GM19035 (cell line): ENCODE measurements around the gene PGC.
A peak's percentile ranks its signal among the peaks of the same experiment; 100 is the strongest.

ENCODE experiments used
- ATAC-seq: cut with Tn5 transposase; IDR thresholded peaks from one replicate; pipeline ENCODE4 v1.9.1; 2021; ENCODE audit not compliant: unreplicated experiment

Gene PGC

DNA sequence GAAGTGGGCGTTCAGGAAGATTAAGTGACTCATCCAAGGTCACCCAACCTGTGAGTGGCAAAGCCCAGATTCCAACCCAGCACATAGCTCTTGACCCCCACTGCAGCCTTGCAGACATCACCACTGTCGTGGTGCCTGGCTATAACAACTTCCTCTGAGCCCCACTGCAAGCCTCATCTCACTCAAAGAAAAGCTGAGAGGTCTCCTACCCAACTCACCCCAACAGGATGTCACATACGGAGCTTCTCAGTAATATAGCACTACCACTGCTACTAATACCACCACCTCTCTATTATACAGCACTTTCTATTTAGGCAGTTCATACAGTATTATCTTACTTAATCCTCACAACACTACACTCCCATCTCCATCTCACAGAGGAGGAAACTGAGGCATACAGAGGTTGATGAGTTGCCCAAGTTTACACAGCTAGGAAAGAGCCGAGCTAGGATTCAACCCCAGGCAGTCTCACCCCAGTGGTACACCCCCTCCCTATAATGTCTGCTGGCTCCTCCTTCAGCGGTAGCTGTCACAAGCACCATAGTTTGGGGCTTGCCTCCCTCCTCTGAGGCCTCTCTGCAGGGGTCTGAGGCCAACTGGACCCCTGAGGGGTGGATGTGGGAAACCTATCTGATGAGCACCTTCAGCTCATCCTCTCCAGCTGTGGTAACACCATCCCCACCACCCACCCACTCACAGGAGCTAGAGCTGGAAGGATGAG lies 31.2 kb downstream of the PGC start:
- no peak for ATAC-seq

DNA sequence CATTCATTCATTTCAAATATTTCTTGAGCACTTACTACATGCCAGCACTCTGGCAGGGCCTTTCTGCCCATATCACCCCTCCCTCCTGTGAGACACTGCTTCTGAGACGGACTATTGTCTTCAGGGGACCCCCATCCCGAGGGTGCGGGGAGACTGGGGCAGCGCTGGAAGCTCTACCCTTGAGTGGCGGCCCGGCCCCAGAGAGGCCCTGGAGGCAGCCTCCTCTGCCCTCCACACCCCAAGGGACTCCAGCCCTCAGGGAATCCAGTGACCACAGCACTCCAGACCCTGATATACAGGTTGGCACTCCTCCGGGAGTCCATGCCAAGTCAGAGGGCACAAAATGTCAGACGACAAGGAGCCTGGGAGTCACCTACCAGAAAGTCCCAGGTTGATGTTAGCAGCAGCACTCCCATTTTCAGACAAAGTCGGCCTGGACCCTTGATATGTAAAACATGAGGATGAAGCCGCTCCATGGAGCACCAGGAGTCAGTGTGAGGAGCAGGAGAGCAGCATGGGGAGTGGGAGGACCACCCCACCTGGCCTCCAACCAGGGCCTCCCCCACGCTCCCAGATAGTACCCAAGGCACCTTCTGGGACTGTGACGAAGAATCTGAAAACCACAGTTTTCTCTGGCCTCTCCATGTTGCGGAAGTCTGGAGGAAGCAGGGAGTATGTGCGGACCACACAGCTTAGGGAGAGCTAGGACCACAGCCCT lies 32.5 kb downstream of the PGC start:
- no peak for ATAC-seq

DNA sequence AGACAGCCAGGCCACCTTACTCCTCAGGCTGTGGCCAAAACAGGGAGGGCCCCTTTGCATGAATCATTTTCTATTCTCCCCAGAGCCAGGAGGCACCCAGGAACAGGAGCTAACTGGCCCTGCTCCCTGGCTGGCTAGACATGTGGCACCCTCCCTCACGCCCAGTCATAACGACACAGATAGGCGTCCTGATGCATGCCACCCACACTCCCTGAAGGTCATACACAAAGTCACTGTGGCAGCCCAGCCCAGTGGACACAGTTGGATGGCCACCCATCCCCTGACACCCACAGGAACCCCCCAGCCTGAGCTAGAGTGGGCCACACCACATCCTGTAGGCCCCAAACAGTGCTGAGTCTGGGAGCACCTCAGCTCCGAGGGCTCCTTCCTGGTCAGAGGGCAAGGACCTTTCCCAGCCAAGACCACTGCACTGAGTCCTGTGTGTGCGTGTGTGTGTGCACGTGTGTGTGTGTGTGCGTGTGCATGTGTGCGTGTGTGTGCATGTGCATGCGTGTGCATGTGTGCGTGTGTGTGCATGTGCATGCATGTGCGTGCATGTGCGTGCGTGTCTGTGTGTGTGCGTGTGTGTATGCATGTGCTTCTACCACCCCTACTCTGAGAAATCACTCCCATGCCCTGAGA lies 33.4 kb downstream of the PGC start:
- ATAC-seq = peak; percentile 45

DNA sequence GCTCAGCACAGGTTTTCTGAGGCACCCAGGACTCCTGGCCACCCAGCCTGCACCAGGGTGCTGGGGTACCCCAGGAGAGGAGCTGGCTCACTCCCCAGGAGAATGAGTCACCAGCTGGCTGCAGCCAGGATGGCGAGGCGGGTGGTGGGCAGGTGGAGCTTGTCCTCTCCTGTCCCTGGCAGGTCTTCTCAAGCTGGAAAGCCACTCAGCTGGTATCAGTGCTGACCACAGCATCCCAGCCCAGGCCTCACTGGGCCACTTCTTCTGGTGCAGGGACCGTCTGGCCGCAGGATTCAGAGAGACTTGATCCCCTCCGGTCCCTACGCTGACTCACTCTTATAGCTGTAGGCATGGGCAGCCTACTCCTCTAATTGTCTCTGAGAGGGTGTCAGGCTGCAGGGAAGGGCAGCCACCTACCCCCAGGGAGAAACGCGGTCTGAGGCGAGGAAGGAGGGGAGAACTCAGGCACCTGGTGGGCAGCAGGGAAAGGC lies 34.0 kb downstream of the PGC start:
- peak; percentile 8 for ATAC-seq

DNA sequence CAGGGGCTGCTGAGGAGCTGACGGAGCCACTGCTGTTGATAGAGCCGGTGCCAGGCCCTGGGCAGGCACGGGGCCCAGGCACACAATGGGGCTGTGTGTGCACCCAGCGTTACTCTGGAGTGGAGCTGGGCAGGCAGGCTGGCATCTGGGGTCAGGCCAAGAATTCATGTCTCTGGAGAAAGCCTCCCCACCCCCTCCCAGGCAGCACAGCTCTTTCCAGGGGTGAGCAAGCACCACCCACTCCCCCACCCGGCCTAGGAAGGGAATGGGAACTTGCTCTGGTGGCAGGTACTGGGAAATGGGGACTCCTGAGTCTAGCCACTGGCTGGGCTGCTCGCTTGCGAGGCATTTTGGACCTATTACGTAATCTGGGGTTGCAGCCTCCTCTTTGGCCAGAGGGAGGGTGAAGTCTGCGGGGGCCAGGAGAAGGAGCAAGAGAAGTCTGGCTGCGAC lies 34.5 kb downstream of the PGC start:
- no peak for ATAC-seq

DNA sequence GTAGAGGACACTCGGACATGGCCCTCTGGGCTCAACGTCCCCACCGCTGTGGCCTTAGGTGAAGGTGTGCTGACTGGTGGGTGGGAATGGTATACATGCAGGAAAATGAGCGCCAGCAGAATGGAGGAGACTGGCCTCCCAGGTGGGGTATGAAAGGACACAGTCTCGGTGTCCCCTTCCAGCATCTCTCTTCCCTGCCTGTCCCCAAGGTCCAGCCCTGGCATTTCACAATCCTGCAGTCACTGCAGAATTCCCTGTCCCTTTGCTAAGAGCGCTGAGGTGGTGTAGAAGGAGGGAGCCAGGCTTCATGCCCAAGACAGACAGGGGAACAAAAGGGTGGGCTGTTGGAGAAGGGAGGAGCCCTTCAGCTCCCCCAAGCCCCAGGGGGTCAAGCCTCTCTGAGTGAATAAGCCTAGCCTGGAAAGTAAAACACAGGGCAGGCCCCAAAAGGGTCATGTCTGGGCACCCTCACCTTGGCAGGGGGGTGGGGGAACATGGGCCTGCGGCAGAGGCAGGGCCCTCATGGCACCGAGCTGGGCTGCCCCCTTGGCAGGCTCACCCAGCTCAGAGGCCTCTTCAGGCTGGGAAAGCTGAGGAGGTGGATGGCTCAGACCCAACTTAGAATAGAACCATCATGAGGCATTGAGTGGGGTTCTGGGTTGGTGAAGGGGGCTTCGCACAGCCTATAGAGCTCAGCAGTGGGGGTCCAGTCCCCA lies 35.7 kb downstream of the PGC start:
- no peak for ATAC-seq

DNA sequence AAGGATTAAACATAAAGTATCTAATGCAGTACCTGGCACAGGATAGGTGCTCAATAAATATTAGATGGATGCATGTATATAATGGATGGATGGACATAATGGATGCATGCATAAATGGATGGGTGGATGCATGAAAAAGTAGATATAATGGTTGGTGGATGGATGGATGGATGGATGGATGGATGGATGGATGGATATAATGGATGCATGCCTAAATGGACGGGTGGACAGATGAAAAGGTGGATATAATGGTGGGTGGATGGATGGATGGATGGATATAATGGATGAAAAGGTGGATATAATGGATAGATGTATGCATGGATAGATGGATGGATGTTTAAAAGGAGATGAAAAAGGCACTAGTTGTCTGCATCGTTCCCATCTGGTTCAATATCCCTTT lies 37.8 kb downstream of the PGC start:
- ATAC-seq = no peak

DNA sequence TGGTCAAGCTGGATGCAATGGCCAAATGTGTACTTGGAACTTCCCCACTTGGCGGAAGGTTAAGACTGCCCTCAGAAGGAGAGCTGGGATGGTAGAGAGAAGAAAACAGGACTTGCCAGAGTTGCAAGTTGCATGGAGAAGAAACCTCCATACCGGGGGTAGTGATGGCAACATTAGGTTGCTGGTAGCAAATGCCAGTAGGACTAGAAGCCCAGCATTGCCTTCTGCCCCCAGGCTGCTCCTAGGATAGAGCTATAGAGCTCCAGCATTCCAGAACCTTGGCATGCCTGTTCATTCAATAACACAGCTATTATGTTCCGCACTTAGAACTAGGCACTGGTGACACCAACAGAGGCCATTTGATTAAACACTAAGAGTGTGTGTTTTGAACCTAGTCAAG lies 38.3 kb downstream of the PGC start:
- no peak for ATAC-seq

DNA sequence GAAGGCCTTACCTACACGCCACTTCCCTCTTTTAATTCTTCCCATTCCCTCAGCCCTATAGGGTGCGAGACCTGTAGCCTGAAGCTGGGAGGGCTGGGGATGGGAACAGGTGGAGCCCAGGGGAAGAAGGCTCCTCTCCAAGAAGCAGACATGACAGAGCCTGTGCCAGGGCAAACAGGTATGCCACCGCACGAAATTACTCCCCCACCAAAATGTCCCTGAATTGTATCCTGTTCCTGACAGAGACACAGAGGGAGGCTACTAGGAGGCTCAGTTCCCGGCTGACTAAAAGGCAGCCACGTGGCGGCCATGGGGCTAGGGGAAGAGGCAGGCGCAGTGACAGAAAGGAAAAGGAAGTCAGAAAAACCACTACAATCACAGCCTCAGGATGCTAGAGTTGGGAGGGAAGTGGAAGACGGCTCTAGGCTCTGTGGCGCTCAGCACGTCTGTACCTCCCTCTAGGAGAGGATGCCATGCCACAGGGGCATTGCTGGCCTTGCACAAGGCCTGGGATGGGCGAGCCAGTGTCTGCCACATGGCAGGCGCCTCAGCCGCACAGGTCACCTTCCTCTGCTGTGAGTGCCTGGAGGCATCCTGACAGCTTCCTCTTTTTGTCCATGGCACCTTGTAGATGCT lies 39.5 kb downstream of the PGC start:
- ATAC-seq = no peak

DNA sequence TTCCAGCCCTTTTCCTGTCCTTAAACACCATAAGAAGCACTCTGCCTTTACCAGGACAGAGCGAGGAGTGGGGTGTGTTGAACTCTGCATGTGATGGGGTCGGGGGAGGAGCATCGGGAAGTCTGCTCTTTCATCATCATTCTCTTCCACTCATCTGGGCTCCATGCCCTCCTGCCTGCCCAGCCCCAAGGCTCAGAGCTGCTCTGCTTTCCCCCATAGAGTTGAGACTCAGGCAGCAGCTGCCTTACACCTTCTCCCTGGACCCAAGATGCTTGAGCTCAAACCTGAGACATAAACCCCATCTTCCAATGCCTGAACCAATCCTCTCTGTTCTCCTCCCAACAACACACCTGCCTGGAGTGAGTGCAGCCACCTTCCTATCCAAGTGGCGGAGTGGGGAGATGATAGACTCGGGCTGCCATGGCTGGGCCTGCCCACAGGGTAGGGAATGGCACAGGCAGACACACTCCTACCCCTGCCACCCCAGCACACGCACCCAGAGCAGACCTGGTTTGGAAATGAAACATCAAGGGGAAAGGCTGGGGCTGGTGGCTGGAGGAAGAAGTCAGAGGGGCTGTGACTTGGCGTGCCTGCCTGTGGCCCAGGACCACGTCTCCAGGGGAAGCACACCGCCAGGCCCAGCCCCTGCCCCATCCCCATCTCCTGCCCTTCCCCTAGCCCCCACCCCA lies 40.2 kb downstream of the PGC start:
- no peak for ATAC-seq

DNA sequence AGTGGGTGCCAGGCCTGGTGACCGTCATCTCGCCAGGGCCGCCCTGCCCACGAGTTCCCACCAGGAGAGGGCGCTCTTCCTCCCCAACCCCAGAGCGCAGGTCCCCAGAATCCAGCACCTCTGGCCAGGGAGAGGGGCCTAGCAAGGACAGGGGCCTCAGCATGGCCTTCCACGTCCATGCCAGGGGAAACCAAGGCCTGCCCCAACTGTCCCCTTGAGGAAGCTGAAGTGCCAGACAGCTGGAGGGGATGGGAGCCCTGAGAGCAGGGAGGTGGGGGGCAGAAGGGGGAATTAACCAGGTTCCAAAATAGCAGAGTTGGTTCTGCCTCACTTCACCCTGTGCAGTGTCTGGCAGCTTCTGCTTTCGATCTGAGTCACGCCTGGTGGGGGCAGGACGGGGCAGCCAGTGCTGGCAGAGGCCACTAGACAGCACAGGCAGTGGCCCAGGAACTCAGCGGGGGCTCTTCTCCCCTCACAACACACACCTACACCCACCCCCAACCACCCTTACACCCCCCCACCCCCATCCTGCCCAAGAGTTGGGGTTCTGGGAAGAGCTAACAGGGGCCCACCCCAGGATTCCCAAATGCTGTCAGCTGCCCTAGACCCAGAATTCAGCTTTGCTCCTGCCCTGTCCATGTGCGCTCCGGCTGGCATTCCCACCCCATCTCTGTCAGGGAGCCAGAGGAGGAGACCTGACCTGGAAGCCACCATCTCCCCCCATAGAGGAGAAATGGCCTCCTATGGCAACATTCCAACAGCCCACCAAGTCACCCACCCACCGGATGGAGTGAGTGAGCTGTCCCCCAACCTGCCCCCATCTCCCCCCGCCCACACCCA lies 41.0 kb downstream of the PGC start:
- peak; percentile 70 for ATAC-seq

DNA sequence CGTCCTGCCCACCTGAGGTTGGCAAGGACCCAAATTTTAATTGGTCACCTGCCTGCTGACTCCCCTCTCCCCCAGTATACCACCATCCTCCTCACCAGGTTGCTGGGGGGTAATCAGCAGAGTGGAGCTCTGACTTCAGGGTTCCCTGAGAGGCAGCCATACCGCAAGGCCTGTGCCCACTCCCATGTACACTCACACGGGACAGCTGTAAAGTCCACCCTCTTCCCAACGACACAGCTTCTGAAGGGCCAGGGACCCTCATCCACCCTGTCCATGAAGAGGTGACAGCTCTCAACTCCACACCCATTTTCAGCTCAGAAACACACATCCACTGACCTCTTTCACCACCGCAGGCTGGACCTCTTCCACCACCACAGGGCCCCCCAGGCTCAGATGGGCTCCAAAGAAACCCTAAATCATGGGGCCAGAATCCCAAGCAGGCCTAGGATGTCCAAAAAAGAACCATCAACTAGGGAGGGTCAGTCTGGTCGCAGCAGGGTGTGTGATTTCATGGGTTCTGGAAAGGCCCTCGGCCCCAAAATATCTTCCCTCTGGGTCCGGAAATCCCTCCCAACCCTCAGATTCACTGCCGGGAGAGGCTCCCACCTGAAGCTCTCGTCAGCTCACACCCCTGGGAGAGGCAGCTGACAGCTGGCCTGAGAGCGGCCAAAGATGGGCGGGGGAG lies 41.7 kb downstream of the PGC start:
- peak; percentile 2 for ATAC-seq

DNA sequence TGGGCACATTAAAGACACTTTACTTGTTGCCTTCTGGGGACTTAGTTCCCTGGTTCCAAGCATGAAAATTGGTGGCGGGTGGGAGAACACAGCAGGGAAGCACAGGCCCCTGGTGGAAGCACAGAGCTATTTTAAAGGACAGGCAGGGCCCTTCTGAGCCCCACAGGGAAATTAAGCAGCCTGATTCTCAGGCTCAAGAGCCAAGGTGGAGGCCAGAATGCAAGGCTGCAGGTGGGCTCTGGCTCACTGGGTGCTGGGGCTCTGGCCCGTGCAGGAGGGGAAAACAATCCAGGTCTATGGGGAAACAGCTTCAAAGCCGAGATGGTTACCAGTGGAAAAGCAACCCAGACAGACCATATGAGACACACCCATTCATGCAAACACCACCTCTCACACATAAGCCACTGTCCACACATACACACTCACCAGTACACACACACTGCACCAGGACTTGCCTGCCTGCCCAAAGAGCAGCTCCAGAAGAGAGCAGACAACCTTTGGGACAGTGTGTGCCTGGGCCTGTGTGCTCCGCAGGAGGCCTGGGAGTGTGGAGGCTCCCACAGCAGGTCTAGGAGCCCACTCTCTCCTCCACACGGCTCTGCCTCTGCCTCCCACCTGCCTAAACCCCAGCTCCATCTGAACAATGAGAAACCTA lies 42.4 kb downstream of the PGC start:
- ATAC-seq = no peak

DNA sequence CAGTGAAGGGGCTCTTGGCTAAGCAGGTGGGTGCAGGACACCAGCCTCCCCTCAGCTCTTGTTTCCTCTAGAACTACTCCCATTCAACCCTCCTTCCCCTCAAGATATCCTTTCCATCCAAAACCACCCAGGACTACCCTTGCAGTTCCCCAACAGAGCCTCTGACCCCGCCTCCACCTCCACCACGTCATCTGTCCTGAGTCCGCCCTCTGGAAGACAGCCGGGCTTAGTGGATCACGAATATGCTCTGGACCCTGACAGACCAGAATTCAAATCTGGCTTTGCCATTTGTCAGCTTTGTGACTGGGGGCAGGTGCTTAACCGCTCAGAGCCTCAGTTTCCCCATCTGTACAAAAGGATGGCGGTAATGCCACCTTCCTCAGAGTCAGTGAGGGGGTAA lies 43.2 kb downstream of the PGC start:
- ATAC-seq = no peak

DNA sequence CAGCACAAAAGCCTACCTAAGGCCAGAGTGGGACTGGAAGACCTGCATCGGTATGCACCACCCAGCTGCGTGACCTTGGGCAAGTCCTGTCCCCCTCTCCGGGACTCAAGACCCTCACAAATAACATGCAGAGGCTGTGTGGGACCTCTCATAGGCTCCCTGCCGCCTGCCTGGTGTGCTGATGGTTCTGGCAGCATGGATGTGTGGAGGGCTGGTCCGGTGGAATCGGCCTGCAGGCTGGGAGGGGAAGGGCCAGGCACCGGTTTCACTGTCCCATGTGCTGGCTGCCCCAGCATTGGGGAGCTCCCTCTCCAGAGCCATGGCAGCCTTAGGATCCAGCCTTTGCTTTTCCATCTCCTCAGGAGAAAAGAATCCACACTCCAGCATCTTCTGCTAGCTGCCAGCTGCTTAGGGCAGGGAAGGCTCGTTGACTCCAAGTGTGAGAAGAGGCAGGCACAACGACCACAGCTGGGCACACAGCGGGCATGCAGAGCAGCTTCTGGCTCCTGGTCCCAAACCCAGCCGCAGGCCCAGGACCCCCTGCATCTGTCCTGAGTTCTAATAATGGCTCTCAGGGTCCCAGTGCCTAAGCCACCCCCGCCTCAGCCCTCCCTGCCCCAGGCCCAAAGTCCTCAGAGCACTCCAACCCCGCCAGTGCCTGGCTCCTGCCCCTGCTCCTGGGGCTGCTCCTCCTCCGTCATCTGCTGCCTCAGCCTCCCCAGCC lies 44.3 kb downstream of the PGC start:
- no peak for ATAC-seq

DNA sequence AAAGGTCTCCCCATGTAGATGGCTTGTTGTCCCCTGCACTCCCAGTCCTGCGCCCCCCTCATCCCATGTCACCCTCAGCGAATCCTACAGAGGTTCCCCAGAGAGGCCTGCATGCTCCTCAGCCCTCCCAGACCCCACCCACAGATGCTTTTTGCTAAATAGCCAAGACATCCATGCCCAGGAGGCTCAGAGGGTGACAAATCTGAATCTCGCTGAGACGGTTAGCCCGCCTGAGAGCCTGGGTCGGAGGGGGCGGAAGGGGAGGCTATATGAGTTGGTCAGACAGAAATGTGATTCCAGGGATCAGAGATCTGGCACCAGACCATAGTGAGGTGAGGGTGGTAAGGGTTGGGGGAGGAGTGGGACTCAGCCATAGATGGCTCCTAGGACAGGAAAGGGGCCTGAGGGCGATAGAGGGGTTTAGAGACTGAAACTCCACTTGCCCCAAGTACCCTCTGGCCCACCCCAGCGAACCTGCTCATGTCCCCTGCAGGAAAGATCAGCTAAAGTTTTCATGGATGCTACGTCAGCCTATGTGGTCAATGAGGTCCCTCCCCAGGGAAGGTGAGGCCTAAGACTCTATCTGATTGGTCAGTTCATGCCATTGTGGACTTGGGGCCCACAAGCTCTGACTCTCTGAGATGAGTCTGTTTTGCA lies 45.0 kb downstream of the PGC start:
- ATAC-seq = no peak
